GM19043 (cell line): Measurements from ENCODE around the gene ROPN1L.

Source experiments
- ATAC-seq: cut with Tn5 transposase; IDR thresholded peaks from one replicate; pipeline ENCODE4 v1.9.1; 2021; ENCODE audit warnings: low read depth; ENCODE audit not compliant: unreplicated experiment

Gene ROPN1L

GRCh38 chr5:10456583-10457420 lies 15.1 kb downstream of the ROPN1L start:
- ATAC-seq = no peak

GRCh38 chr5:10457682-10458574 lies 16.2 kb downstream of the ROPN1L start:
- ATAC-seq = no peak

- no peak for ATAC-seq
Measured at GRCh38 chr5:10459080-10460055, 17.7 kb downstream of the ROPN1L start.

GRCh38 chr5:10460252-10460906 lies 18.7 kb downstream of the ROPN1L start:
- ATAC-seq = no peak

- no peak for ATAC-seq
Measured at GRCh38 chr5:10461041-10461440, 19.4 kb downstream of the ROPN1L start.

- ATAC-seq = no peak
Measured at GRCh38 chr5:10461904-10462555, 20.4 kb downstream of the ROPN1L start.

GRCh38 chr5:10463566-10463965 lies 21.9 kb downstream of the ROPN1L start:
- ATAC-seq = no peak

- ATAC-seq = no peak
Measured at GRCh38 chr5:10464173-10464572, 22.5 kb downstream of the ROPN1L start.

GRCh38 chr5:10465726-10466125 lies 24.0 kb downstream of the ROPN1L start:
- no peak for ATAC-seq

GRCh38 chr5:10466446-10467073 lies 24.9 kb downstream of the ROPN1L start:
- no peak for ATAC-seq

- ATAC-seq = no peak
Measured at GRCh38 chr5:10467281-10468198, 25.9 kb downstream of the ROPN1L start.

- ATAC-seq = no peak
Measured at GRCh38 chr5:10468256-10468655, 26.6 kb downstream of the ROPN1L start.

GRCh38 chr5:10469253-10470050 lies 27.8 kb downstream of the ROPN1L start:
- ATAC-seq = no peak

GRCh38 chr5:10470669-10471068 lies 29.0 kb downstream of the ROPN1L start:
- no peak for ATAC-seq

GRCh38 chr5:10471677-10472076 lies 30.0 kb downstream of the ROPN1L start:
- ATAC-seq = no peak

GRCh38 chr5:10474521-10475075 lies 32.9 kb downstream of the ROPN1L start:
- ATAC-seq = no peak
